Upper lobe of left lung (tissue), 6 donors: ENCODE measurements around the gene CHST8. TPM values are rescaled to one million over a fixed set of nuclear protein-coding genes. Genes with fewer than 3 reads are reported as not detected.
"Not testable (repeated sequence)": the region's sequence is repeated elsewhere in the genome, so short reads cannot be mapped to it uniquely, and the experiment has no call there.

Experiments
- ATAC-seq, 2 donors: fragments of 200-7000 bp; cut with Tn5 transposase; one replicate each; pipeline ENCODE4 v1.9.1; 2022; ENCODE audit warnings: mild to moderate bottlenecking in 2 of 2, moderate library complexity in 2 of 2; ENCODE audit not compliant: low FRiP score in 2 of 2
- DNase-seq, 2 donors: peaks; one replicate each; pipeline ENCODE4 v3.0.0-alpha.2; 2019 to 2020
- H3K27ac ChIP-seq, 4 donors: fragments of 200-600 bp; sonication (generic); one replicate each; pipeline ENCODE4 v1.5.1; 2016 to 2019
- H3K27me3 ChIP-seq, 4 donors: fragments of 200-600 bp; sonication (generic); one replicate each; pipeline ENCODE4 v1.5.1; 2017 to 2019
- H3K36me3 ChIP-seq, 4 donors: fragments of 200-600 bp; sonication (generic); one replicate each; pipeline ENCODE4 v1.5.1; 2016 to 2019
- H3K4me1 ChIP-seq, 4 donors: fragments of 200-600 bp; sonication (generic); one replicate each; pipeline ENCODE4 v1.5.1; 2018 to 2019
- H3K4me3 ChIP-seq, 4 donors: fragments of 200-600 bp; sonication (generic); one replicate each; pipeline ENCODE4 v1.5.1; 2017 to 2019; ENCODE audit warnings: mild to moderate bottlenecking in 2 of 4, moderate library complexity in 1 of 4
- H3K9me3 ChIP-seq, 4 donors: fragments of 200-600 bp; sonication (generic); one replicate each; pipeline ENCODE4 v1.5.1; 2018 to 2019
- CTCF ChIP-seq, 6 experiments: fragments of 450-650 bp in 4 of 6; fragments of 200-600 bp in 2 of 6; sonication (generic) in 2 of 6; IDR thresholded peaks; one replicate each; pipeline ENCODE4 v1.5.1; 2016 to 2019; ENCODE audit warnings: antibody characterized with exemption in 6 of 6
- EP300 ChIP-seq, 4 donors: sonication (generic); formaldehyde crosslinking; IDR thresholded peaks; one replicate each; pipeline ENCODE4 v1.5.1; 2017; ENCODE audit warnings: antibody characterized with exemption in 4 of 4, control low read depth in 2 of 4
- POLR2A ChIP-seq, 4 donors: fragments of 450-650 bp; IDR thresholded peaks; one replicate each; pipeline ENCODE4 v1.5.1; 2016 to 2017; ENCODE audit warnings: antibody characterized with exemption in 4 of 4, mild to moderate bottlenecking in 2 of 4
- POLR2AphosphoS5 ChIP-seq, 2 donors: sonication (generic); formaldehyde crosslinking; IDR thresholded peaks; one replicate each; pipeline ENCODE4 v1.5.1; 2017; ENCODE audit warnings: antibody characterized with exemption in 2 of 2
- WGBS, 2 donors: methylation state at CpG; one replicate each; pipeline ENCODE4 v1.1.5; 2017 to 2018; 5-methylcytosine and 5-hydroxymethylcytosine counted together
- total RNA-seq, 6 donors: library from RNA; depleted of rRNA in 4 of 6; stranded (reverse); fragments of >200 nt in 4 of 6; gene quantifications; one replicate each; pipeline versions ENCODE4 v1.1.0 to v1.2.1, GENCODE V29; 2016 to 2021
- donor health status: DM: no; HTN: no; CAD: no; lungs with moderate emphysema.
- donor health status: DM: no; HTN: yes; CAD: no; lungs with severe emphysema.

CHST8 gene
- total RNA-seq, 6 donors from 2014 or later = 0.46 to 3.1 (median 0.72) TPM; not detected in 2

- 70 to 87% methylated on average over 4 of the region's 4 CpGs for WGBS, 2 donors
These were observed 4.9 kb upstream of the CHST8 start for GRCh38 chr19:33616857-33617256.

GRCh38 chr19:33618363-33618762 lies 3.4 kb upstream of the CHST8 start:
- WGBS, 2 donors = 87 to 100% methylated on average over 1 to 2 of the region's 2 CpGs
- H3K9me3 ChIP-seq, DNase-seq, H3K4me3 ChIP-seq, ATAC-seq, H3K27ac ChIP-seq, H3K36me3 ChIP-seq: not testable (repeated sequence)
- peaks cover 13 to 21% (median 13%) of the 10 kb centered on the region in 4 donors for H3K4me1 ChIP-seq
- peaks cover 0 to 21% (median 10%) of the 10 kb centered on the region in 4 donors for H3K27me3 ChIP-seq

More at GRCh38 chr19:33616857-33617256, 4.9 kb upstream of the CHST8 start:
- TF ChIP-seq CTCF (IDR thresholded peaks at IDR 0.05) = no peak
- TF ChIP-seq EP300 (IDR thresholded peaks at IDR 0.05) = no peak
- no peaks in the 10 kb centered on the region for H3K36me3 ChIP-seq
- no peak for DNase-seq
- H3K9me3 ChIP-seq = no peaks in the 10 kb centered on the region
- no peak overlapping the region for H3K27ac ChIP-seq
- H3K4me1 ChIP-seq = peaks cover under 1 to 7% (median 1%) of the 10 kb centered on the region in 4 donors
- ATAC-seq = no peak
- no peak overlapping the region for H3K4me3 ChIP-seq
- H3K27me3 ChIP-seq = peaks cover 0 to 7% (median 2%) of the 10 kb centered on the region in 4 donors

- no peak for DNase-seq
- Histone ChIP-seq H3K4me1 (peaks cover 13 to 21% (median 13%) of the 10 kb centered on the region in 4 donors), H3K27me3 (peaks cover 0 to 24% (median 12%) of the 10 kb centered on the region in 4 donors), H3K36me3 (no peaks in the 10 kb centered on the region), H3K4me3 (no peak overlapping the region), H3K27ac (no peak overlapping the region), H3K9me3 (no peaks in the 10 kb centered on the region)
- 89 to 100% methylated on average over 1 to 2 of the region's 5 CpGs for WGBS, 2 donors
- TF ChIP-seq CTCF (IDR thresholded peaks at IDR 0.05) = no peak
- ATAC-seq = no peak
These were observed 2.9 kb upstream of the CHST8 start for GRCh38 chr19:33618884-33619283.

- TF ChIP-seq CTCF (IDR thresholded peaks at IDR 0.05) = no peak
- DNase-seq (no peak), ATAC-seq (no peak)
- Histone ChIP-seq H3K27ac (no peak overlapping the region), H3K36me3 (no peaks in the 10 kb centered on the region), H3K4me3 (no peak overlapping the region), H3K4me1 (peaks cover 13 to 21% (median 13%) of the 10 kb centered on the region in 4 donors), H3K9me3 (no peaks in the 10 kb centered on the region), H3K27me3 (peaks cover 0 to 27% (median 12%) of the 10 kb centered on the region in 4 donors)
- WGBS, 2 donors = 81 to 84% methylated on average over 4 of the region's 4 CpGs
These were observed 1.1 kb upstream of the CHST8 start for GRCh38 chr19:33620611-33621010.

- H3K36me3 ChIP-seq = no peaks in the 10 kb centered on the region
- peak in 1 of 2 donors; percentile 81 for DNase-seq
- TF ChIP-seq EP300 (IDR thresholded peaks at IDR 0.05) (no peak), CTCF (IDR thresholded peaks at IDR 0.05) (no peak), POLR2AphosphoS5 (IDR thresholded peaks at IDR 0.05) (no peak), POLR2A (IDR thresholded peaks at IDR 0.05) (no peak)
- no peak overlapping the region for H3K27ac ChIP-seq
- peak overlapping the region in 3 of 4 donors; percentile 37 to 52 (median 50) for H3K4me3 ChIP-seq
- ATAC-seq = no peak
- WGBS, 2 donors = 16 to 74% methylated on average over 4 to 44 of the region's 60 CpGs
- peaks cover 13 to 21% (median 13%) of the 10 kb centered on the region in 4 donors for H3K4me1 ChIP-seq
- H3K27me3 ChIP-seq = peaks cover 0 to 27% (median 12%) of the 10 kb centered on the region in 4 donors
- H3K9me3 ChIP-seq = no peaks in the 10 kb centered on the region
These were observed 528 bp upstream of the CHST8 start for GRCh38 chr19:33621065-33621785.
